Dermis blood vessel endothelial cell (primary cell): Measurements from ENCODE around the gene MYO1A. TPM values are rescaled to one million over a fixed set of nuclear protein-coding genes. Genes with fewer than 3 reads are reported as not detected.
"Not testable (repeated sequence)": the region's sequence is repeated elsewhere in the genome, so short reads cannot be mapped to it uniquely, and the experiment has no call there.

Experiments
- DNase-seq: peaks from one replicate; pipeline ENCODE4 v3.0.0; 2010
- total RNA-seq: library from RNA; depleted of rRNA; stranded (reverse); fragments of >200 nt; gene quantifications from 2 replicates; pipeline ENCODE4 v1.2.3, GENCODE V29; 2014

Gene MYO1A
- total RNA-seq, 1 donor from 2014 or later, result not detected

DNA sequence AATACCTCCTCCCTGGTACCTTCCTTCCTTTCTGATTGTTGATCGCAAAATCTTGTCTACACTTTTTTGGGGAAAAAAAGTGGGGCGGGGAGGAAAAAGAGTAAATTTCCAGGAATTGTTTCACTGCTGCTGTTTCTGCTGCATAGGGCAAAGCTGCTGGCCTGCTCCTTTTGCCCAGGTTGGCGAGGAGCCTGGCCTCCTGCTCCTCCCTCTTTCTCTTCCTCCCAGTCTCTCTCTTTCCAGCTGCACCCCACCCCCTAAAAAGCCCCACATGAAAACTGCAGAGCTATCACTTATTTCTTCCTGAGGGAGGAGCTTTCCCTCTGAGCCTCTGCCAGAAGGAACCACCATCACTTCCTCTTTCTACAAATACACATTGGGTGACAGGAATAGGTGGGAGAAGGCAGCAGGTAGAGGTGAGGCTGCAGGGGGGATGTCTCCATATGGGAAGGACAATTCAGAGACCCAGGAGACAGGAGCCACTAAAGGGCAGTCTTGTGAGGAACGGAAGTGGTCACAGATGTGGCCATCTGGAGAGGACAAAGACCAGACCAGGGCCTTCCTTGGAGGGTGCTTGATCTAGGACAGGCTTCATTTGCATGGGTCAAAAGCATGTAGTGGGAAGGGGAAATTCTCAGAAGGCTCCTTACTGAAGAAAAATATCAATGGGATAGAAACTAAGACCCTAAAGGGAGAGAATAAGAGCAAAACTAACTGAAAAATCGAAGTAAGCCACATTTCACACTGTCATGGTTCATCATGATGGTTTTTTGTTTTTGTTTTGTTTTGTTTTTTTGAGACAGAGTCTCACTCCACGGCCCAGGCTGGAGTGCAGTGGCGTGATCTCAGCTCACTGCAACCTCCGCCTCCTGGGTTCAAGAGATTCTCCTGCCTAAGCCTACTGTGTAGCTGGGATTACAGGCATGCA is 58.3 kb downstream of the MYO1A start:
- peak; percentile 30 for DNase-seq

DNA sequence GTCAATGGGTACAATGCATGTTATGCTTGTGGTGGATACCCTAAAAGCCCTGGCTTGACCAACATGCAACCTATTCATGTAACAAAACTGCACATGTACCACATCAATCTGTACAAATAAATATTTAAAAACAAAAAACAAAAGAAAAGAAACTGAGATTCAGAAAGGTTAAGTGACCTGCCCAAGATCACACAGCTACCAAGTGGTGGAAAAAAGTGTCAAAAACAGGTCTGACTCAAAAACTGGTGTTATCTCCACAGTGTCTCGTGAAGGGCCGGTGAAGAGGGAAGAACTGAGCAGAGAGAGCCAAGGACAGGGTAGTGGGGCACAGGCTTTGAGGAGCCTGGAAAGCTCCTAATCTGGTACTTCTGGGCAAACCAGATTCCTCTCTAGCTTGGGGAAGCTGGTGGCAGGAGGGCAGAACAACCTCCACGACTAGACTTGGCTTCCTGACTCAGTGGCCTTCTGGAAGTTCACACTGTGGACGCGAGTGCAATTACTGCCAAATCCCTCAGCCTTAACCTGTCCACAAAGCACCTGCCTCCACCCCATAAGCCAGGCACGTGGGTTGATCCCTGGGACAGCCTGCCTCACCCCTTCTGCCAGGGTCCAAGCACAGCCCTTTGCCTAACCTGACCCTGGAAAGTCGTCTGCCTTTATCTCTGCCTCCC is 59.1 kb downstream of the MYO1A start:
- no peak for DNase-seq

DNA sequence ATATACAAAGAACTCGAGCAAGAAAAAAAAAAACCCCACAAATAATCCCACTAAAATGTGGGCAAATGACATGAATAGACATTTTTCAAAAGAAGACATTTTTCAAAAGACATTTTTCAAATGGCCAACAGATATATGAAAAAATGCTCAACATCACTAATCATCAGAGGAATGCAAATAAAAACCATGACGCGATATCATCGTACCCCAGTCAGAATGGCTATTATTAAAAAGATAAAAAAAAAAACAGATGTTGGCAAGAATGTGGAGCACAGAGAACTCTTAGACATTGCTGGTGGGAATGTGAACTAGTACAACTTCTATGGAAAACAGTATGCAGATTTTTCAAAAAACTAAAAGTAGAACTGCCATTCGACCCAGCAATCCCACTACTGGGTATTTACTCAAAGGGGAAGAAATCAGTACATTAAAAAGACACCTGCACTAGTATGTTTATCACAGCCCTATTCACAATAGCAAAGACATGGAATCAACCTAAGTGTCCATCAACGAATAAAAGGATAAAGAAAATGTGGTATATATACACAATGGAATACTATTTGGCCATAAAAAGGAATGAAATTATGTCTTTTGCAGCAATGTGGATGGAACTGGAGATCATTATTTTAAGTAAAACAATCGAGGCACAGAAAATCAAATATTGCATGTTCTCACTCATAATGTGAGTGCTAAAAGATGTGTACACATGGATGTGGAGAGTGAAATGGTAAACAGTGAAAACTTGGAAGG is 59.9 kb downstream of the MYO1A start:
- no peak for DNase-seq

DNA sequence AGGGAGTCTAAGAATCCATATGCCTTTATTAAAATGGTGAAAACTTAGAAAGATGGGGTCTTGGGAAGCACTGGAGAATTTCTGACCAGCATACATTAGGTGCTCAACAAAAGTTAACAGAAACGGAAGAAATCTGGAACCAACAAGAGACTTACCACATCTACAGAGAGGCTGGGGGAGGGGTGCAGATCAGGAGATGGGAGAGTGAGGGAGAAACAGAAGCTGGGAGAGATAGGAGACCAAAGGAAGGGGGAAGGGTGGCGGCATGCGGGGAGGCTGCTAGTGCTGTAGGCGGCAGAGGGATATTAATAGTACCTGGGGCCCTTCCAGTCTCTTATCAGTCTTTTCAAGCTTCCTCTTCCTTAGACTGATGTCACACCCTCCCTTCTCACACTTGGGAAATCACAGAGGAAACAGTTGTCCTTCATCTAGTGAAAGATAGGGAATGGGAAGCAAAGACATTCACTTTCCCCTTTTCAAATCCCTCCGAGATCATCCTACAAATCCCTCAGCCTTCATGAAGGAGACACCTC is 61.7 kb downstream of the MYO1A start:
- peak; percentile 50 for DNase-seq

DNA sequence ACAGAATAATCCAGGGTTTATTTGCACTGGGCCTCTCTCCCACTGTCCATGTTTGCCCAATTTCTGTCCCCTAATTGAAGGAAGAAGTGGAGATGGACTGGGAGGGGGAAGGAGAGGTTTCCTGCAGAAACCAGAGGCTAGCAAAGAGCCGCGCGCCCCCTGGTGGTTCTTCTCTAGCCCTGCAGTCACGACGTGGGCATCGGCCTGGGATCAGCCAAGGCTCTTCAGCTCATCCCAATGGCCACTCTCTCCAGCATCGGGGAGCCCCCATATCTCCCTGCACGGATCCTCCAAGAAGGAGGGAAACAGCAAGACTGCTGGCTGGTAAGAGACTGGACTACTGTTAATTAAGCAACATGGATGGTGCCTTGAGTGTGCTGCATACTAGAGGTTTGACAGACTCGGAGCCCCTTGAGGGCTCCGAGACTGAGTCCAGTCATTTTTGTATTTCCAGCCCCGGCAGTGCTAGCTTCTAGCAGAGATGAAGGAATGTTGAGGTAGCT is 62.3 kb downstream of the MYO1A start:
- peak; percentile 78 for DNase-seq

DNA sequence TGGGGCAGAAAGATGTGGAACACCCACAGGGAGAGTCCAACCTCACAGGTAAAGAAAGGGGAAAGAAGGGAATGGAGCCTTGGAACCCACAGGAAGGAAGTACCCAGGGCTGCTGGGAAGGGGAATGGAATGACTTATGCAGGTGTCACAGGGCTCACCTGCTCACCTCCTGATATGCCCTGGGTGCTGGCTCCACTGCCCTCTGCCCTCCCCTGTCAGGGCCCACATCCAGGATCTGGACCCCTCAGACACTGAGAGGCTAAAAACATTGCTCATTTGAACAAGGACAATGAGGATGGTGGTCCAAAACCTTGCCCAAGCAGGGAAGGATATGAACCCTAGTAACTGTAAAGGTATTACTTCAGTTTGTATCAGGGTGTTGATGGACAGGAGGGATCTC is 62.9 kb downstream of the MYO1A start:
- DNase-seq, result no peak

DNA sequence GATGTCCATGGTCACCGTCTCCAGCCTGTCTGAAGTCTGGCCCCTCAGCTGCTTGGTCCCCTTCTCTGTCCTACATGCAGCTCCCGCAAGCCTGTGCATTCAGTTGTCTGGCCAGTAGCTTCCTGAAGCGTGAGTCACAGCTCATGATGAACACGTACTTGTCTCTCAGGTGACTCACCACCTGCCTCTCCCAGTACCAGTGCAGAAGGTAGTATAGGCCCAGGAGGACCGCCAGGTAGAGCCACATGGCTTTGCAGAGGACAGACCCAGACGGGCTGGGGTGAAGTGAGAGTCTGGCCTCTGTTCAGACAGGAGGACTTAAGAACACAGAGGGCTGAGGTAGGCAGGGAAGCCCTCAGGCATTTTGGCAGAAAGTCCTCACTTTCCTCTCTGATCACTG is 64.2 kb downstream of the MYO1A start:
- DNase-seq, result peak; percentile 20

DNA sequence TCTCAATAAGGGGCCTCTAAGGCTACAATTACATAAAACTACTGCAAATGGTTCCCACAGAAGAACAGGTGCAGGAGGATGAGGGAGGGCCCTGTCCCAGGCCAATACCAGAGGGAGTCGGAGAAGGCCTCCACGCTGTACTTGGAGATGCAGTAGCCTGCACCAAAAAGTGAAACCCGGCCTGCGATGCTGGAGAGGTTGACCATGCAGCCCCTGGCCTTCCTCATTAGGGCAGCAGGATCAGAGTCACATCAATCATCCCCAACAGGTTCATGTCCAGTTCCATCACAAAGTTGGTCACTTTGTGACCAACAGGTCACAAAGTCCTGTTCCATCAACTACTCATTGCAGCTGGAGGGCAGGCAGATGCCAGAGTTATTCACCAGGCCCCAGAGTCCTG is 66.5 kb downstream of the MYO1A start:
- no peak for DNase-seq

DNA sequence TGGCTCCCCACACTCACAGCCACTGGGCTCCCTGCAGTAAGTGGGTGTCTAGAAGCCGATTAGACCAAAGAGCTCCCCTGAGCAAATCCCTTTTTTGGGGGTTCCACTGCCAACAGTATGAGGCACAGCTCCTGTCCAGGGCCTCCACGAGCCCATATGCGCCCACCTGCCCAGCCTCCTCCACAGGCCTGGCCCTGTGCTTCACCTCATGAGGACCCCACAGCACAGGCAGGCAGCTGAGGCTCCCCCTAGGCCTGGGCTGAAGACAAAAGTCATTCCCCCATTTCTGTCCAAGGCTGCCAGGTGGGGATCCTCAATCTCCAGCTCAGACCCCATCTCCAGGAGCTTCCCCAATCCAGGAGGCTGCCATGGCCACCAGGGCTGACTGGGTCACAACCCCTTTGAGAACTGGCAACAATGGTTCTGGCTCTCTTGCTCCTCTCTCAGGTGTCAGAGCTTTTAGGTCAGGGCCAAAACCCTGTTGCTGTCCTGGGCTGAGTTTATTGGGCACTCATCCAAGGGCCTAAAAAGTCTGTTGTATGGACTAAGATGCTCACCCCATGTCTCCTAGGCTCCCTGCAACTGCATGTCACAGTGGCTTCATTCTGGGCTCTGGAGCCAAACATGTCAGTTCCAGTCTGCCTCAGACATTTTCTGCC is 67.2 kb downstream of the MYO1A start:
- not testable (repeated sequence) for DNase-seq

DNA sequence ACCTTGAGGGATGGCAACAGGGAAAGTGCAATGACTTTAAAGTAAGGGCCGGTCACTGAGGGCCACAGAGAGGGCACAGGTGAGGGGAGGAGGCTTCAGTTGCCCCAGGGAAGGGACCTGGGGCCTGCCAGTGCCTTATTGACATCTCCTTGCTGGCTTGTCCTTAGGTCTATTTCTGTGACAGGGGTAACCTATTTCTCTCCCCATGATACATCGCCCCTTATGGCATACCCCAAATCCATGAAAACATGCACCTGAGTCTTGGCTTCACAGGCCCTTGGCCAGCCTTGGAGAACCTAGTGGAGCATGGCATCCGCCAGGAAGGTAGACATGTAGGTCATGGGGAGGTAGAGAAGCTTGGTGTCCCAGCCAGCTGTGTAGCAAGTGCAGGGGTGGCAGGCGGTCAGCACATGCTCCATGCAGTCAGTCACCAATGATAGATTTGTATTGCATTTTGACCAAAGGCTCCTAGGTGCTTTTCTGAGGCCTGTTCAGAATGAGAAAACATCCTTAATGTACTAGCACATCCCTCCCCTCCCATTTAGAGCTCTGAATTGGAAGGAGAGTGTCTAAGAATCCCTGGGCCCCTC is 68.9 kb downstream of the MYO1A start:
- DNase-seq, result no peak

DNA sequence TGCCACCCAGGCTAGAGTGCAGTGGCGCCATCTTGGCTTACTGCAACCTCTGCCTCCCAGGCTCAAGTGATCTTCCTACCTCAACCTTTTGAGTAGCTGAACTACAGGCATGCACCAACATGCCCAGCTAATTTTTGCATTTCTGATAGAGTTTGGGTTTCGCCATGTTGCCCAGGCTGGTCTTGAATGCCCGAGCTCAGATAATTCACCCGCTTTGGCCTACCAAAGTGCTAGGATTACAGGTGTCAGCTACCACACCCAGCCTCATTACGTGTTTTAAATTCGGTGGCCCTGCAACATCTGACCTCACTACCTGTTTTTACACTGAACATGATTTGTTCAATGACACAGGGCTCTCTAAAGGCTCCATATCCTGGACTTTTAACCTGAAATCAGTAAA is 69.7 kb downstream of the MYO1A start:
- DNase-seq, result no peak

DNA sequence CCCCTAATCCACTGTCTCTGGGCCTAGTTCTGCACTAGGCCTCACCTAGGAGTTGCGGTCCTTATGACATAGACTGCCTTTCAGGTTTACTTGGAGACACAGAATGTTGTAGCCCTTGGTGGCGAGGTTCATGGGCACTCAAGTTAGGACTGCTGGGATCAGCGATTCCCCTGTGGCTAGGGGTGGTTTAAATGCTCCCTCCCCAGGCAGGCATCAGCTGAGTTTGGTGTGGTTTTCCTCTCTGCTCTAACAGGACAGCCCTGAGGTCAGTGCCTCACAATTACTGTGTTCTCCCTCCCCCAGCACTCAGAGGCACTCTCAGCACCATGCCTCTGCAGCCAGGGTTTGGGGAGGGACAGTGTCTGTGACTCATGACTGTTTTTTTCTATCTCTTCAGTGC is 70.3 kb downstream of the MYO1A start:
- DNase-seq, result no peak

Other genes starting within 250 kb of the MYO1A start
- gene SDR9C7, start 115.7 kb downstream of the MYO1A start, total RNA-seq, result not detected in 2 replicates
- 0.17 TPM in 1 of 2 replicates, not detected in the other for gene RDH16, start 92.5 kb downstream of the MYO1A start, total RNA-seq
- gene ZBTB39, start 43.6 kb downstream of the MYO1A start, total RNA-seq, result 11.1 and 11.2 TPM in 2 replicates
- not detected in 2 replicates for gene TAC3, start 33.6 kb downstream of the MYO1A start, total RNA-seq
- gene NEMP1, start 28.7 kb upstream of the MYO1A start, total RNA-seq, result 7.8 and 10.7 TPM in 2 replicates
- gene NAB2, start 39.0 kb upstream of the MYO1A start, total RNA-seq, result 9.6 and 26.9 TPM in 2 replicates
- gene STAT6, start 61.2 kb upstream of the MYO1A start, total RNA-seq, result 39.6 and 40.5 TPM in 2 replicates
- 1.7 and 3.2 TPM in 2 replicates for gene LRP1, start 78.4 kb upstream of the MYO1A start, total RNA-seq
- gene LRP1-AS, start 97.5 kb upstream of the MYO1A start, total RNA-seq, result not detected in 2 replicates
- 0.51 TPM in 1 of 2 replicates, not detected in the other for gene NXPH4, start 166.7 kb upstream of the MYO1A start, total RNA-seq
- gene SHMT2, start 179.6 kb upstream of the MYO1A start, total RNA-seq, result 140 and 291 TPM in 2 replicates
- 0.65 TPM in 1 of 2 replicates, not detected in the other for gene STAC3, start 201.1 kb upstream of the MYO1A start, total RNA-seq